GM19035 (cell line): ENCODE measurements around the gene ZBTB25.
A peak's percentile ranks its signal among the peaks of the same experiment; 100 is the strongest.

Experiments
- ATAC-seq: cut with Tn5 transposase; IDR thresholded peaks from one replicate; pipeline ENCODE4 v1.9.1; 2021; ENCODE audit not compliant: unreplicated experiment

Gene ZBTB25

DNA sequence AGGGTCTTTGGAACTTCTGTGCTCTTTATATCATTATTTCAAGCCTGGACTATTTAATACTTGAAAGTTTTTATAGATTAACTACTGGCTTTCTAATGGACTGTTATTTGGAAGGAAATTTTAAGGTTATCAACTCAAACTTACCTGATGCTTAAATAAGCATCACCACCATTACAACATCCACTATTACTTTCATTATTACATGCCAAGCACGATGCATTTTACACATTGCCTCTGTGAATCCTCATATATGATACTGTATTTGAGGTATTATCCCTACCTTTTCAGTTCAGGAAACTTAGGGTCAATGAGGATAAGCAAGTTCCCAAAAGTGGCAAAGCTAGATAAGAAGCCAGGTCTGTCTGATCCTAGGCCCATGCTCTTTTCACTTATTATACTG, 13.3 kb upstream of the ZBTB25 start:
- no peak for ATAC-seq

DNA sequence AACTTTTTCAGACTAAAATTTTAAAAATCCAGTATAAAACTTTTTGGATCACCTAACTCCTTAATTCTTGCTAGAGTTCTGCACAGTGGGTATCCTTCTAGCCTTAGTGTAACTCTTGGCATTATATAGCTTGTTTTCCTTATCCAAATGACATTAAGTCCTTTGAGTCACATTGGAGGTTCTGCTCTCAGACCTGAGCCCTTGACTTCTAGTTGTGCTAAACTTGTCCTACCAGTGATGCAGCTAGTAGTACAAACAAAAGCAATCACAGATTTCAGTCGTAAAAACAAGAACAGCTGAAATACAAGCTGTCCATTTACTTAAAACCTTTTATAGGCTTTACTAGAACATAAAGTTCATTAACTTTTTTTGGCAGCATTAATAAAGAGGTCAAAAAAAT, 11.4 kb upstream of the ZBTB25 start:
- ATAC-seq: no peak

DNA sequence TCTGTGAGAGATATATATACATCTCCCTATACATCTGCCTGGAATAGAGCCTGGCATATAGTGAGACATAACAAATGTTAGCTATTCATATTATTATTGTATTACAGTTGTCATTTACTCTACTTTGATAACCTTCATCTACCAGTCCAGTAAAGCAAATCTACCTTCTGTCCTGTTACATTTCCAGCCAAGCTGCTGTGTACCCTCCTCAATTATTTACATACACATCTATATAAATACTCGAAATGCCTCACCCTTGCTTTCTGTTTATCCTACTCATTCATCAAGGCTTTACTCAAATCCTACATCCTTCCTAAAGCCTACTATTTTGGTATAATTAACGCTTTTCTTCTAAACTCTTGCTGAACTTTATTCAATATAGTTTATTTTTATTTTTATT, 9.6 kb upstream of the ZBTB25 start:
- ATAC-seq: no peak

DNA sequence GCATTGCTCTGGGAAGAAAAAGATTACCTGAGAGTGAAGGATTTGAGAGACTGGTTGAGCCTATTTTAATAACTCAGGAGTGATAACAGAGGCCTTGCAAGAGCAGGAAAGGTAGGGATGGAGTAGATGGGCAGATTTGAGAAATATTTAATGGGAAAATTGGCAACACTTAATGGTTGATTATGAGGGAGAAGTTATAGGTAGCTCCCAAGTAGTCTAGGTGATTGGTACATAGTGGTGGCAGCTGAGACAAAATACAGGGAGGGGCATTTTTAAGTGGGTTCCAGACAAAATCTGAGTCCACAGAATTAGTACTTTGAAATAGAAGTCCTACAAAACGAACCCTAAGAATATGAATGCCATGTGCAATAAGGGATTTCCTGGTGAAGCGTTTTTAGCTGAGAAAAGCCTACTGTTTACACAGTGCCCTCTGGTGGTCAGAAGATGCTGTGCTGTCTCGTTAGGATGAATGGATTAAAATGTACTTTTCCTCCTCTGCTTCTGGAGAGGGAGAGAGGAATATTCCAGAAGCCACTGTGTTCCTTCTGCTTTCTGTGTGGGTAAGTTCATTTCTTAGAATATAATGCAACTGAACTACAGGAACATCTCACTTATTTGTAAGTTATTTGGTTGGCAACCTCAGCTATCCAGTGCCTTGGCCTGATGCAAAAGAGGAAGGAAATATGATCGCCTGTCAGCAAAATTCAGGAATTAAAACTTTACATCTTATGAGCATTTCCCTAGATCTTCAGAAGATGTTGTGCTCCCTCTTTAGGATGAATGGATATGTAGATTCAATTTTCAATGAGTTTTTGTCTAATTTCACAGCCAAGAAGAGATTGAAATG, 7.4 kb upstream of the ZBTB25 start:
- ATAC-seq: no peak

DNA sequence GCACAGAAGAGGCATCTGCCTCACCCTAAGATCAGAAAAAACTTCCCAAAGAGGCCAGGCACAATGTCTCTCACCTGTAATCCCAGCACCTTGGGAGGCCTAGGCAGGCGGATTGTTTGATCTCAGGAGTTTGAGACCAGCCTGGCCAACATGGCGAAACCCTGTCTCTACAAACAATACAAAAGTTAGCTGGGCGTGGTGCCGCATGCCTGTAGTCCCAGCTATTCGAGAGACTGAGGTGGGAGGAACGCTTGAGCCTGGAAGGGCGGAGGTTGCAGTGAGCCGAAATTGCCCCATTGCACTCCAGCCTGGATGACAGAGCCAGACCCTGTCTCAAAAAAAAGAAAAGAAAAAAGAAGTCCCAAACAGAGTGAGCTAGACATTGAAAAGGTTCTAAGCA, 5.4 kb upstream of the ZBTB25 start:
- ATAC-seq: no peak

DNA sequence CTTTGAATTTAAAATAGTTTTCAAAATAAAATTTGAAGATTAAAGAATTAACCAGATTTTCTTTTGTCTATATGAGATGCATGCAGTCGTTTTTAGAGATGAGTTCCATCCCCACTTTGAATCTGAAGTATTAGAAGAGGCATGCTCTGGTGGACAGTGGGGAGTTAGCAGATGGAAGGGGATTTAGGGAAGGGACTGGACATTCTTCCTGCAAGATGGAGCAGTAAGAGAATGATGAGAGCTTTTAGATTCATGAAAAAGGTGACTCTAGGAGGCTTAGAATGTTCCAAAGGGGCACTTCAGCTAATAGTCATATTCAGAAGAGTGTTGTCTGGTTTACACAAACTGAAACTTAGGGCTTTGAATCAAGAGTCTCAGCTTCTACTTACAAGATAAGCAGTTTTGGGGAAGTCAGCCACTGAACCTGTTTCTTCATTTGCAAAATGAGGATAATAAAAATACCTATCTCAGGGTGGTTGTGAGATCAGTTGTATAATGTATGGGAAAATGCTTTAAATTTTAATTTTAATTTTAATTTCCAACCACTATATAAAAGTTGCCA, 4.7 kb upstream of the ZBTB25 start:
- ATAC-seq: no peak

DNA sequence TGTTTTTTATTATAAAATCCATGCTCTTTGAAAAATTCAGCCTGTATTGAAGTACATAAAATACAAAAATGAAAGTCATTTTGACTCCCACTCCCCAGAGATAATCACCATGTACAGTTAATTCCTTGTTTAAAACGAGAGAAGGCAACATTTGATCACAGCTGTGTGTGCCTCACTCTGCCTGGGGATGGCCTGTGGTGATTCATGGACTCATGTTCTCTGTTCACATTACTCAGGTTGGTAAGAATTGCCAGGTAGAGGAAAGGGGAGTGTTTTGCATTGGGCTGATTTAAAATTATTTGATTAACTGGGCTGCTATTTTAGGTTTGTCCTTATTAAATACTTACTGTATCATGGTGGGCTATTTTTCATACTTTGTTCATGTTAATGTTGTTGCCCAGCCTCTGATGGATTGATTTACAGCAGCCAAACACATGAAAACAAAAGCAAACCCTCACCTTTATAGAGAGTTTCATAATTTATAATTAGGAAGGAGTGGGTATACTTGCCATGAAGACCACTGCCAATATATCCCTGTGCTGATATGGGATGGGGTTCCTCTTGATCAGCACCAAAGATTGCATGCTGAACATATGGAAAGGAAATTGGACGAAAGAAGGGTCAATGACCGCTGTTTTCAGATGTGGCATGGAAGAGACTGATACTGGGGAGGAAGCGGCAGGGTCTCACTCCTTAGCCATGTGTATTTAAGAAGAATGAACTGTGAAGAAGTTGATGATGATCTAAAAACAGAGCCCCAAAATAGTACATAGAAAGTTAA, 3.9 kb upstream of the ZBTB25 start:
- no peak for ATAC-seq

DNA sequence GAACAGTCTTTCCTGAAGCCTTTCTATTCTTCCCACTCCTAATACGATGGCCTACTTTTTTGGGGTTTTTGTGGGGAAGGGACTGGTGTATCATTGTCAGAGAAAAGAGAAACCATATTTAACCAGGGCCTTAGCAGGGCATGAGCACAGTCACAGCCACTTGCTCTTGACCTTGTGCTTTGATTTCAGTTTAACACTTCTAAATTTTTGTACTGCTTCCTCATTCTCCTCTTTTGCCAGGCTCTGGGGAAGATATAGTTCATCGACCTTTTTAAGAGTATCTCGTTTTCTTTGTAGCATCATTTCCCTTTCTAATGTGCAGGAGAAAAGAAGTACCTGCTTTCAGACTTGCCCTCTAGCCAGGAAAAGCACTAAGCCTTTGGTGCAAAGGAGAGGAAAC, 3.1 kb upstream of the ZBTB25 start:
- no peak for ATAC-seq

DNA sequence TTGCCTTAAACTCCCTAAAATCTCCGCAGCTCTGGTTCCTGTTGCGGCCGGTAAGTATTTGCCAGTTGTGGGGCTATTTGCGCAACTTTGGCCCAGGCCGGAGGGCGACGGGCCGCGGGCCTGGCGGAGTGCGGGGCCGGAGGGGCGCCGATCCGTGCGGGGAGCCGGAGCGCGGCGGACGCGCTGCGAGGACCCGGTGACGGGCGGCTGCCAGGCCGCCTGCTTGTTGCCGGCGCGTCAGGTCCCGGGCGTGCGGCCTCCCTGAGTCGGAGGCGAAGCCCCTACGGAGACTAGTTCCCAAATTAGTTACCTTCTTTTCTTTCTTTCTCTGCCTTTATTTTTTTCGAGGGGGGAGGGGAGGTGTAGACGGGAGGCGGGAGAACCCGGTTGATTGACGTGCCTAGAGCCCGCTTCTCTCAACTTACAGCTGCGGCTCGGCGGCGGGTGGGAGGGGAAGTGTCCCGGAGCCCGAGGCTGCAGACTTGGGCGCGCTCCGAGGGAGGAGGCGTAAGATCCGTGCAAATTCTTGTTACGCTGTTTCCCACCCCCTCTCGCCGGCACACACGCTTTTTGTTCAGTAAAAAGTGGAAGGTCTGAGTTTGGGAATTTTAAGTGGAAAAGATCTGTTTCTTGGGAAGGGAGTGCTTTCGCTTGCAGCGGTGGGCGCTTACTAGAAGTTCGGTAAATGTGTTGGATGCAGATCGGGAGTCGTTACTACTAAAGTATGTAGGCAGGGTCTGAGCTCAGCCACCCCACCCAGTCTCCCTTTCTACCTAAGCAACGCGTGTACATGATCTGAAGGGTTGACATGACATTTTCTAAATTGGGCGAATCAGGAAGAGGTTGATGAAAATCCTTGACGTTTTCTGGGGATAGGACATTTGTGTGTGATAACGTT, 1.5 kb upstream of the ZBTB25 start:
- peak; percentile 22 for ATAC-seq

DNA sequence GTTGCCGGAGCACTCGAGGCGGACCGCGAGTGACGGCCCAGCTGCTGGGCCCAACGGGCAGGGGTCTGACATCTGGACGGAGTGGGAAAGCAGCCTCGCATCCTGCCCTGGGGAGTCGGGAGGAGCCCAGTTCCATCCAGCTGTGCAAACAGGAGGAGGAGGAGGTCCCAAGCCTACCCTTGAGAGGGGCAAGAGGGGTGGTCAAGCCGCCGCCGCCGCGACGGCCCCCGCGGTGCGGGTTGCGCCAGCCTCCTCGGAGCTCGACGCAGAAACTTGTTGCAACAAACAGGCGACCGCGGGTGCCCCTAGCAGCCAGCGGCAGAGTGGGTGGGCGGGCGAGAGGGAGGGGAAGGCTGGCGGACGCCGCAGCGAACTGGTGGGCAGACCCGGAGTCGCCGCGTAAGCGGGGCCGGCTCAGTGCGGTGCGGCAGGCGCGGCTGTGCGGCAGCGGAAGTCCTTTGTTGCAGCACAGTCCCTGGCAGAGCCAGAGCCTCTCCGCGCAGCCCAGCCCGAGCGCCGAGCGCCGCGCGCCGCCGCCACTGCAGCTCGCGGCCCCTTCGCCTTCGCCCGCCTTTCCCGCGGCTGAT, 765 bp upstream of the ZBTB25 start, which contains the start of gene ZBTB1:
Gene ZBTB1 (plus strand): TSS at position 461 of the 587 bp plus-strand sequence. CDS start 16,735 bp downstream, outside the sequence.
- peak; percentile 26 for ATAC-seq

DNA sequence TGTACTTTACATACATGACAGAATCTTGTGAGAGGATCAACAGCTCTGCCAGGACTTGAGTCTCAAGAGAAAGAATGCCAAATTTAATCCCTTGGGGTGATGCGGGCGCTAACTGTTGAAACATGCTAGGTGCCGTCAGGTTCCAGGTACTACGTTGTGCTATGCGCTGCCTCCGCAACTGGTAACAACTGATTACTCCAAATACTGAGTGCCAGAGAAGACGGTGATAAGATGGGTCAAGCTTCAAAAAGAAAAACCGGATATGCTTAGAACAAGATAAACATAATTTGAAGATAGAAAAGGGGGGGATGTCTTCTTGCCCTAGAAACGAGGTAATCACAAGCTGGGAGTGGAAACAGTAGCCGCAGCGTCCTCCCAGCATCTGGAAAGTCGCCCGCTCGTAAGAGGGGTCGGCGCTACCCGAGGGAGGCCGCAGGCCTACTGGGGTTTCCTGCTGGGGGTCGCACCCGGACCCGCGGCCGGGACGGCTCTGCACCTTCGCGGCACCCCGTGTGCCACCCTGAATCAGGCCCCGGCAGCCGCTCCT, 678 bp downstream of the ZBTB25 start:
- peak; percentile 6 for ATAC-seq

DNA sequence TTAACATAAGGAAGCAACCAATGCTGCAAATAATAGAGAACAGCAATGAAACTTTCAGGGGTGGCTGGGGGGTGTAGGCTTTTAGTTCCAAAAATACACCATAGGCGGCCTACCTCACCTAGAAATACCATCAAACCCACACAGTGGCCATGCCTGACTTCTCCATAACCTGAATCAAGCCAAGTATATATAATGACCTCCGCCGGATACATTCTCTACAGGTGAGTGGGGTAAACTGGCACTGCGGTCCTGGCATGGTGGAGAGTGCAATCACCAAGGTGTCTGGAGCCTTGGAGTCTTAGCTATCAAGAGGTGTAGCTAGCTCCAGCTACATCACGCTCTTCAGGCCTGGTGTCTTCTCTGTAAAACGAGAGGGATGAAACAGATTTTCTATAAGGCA, 1.2 kb downstream of the ZBTB25 start:
- ATAC-seq: no peak

DNA sequence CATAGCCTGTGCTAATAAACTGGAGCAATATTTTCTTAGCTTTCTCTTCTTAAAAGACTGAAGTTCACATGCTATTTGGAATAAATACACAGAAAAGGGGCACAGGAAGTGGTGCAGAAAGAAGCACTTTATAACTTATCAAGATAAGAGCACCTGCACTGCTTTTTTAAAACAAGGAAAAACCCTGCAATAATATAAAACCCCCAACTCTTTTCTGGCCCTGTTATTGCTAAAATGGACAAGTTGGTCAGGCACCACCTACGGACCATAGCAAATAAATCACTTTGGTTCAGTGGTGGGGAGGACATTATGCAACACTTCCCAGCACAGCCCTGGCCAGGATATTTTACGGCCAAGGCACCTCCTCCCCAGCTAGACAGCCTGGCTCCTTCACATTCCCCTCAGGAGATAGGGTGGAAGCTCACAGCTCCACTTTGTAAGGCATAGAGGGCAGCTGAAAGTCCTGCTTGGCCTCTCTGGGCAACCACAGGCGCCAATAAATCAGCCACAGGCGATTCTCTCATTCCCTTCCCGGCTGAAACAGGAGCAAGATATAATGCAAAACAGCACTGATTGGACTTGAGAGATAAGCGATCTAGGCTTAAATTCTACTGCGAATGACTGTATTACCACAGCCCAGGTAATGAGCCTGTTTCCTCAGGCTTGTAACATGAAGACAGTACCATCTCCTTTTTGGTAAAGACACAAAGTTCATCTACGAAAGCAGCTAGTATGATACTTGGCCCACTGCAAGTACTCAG, 2.0 kb downstream of the ZBTB25 start:
- ATAC-seq: no peak

DNA sequence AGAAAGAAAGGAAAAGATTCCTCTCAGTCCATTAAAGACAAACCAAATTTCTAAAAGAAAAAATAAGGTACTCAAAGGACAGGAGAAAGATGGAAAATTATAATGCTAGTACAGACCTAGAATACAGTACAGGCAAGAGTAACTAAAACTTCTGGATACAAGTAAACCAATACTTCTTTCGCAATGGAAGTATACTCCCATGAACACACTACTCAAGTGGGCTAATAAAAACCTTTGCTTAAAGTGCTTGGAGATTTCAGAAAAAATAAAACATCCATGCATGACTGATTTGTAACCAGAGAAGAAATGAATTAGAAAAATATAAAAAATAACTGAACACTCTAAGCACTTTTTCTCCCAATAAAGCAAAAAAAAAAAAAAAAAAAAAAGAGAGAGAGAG, 3.5 kb downstream of the ZBTB25 start:
- no peak for ATAC-seq

DNA sequence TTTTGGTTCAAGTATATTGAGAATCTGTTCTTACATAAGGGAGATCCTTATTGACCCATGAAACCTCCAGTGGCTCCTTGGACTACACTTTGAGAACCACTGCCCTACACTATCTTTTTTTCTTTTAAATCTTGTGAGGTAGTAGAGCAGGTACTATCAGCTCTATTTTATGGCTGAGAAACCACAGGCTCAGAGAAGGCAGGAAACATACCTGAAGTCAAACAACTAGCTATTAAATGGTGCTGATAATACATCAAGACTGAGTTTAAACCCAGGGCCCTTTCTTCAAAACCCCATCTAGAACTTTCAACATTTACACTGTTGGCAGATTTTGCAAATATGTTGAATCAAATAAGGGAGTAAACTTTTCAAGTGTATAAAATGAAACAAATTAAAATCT, 6.9 kb downstream of the ZBTB25 start:
- ATAC-seq: no peak

DNA sequence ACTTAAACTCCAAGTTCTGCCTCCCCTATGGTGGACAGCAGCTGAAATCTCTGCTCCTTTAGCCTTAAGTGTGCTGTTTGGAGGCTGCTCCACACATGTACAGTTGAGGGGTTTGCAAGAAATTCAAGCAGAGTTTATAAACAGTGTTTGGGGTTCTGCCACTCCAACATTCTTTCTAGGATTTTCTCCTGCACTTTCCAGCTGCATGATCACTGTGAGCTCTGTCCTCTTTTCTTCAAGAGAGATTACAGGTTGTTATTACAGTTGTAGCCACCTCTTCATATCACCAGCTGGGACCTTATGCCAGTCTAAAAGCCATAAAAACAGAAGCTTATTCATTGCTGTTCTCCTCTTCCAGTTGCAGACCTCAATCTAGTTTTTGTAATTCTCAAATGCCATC, 8.4 kb downstream of the ZBTB25 start:
- ATAC-seq: no peak

DNA sequence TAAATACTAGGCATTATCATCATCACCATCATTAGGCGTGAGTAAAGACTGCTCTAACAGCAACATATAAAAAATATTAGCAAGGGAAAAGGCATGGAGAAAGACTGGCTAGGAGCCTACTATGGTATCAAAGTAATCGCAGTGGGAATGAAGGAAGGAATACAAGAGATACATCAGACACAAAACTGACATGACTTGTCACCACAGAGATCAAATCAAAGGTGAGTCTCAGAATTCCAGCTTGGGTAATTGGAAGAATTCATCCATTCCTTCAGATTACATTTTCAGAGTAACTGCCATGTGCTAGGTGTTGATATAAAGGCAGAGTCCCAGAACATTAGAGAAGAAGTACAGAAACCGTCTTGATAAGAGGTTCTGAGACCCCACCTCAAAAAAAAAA, 10.2 kb downstream of the ZBTB25 start:
- no peak for ATAC-seq

DNA sequence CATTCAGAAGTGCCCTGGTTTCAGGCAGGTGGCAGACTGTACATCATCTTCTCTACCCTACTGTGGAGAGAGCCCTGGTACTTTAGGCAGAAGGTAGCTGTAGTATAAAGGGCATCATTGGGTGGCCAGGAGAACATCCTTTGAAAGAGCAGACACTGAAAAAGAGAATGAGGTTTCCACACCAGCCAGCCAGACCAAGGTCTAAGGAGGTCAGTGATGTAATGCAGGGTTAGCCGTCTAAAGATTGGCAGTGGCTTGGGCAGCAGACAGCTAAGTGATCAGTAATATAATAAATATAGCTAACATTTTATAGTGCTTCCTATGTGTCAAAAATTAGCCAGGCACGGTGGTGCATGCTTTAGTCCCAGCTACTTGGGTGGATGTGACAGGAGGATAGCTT, 12.0 kb downstream of the ZBTB25 start:
- ATAC-seq: no peak

DNA sequence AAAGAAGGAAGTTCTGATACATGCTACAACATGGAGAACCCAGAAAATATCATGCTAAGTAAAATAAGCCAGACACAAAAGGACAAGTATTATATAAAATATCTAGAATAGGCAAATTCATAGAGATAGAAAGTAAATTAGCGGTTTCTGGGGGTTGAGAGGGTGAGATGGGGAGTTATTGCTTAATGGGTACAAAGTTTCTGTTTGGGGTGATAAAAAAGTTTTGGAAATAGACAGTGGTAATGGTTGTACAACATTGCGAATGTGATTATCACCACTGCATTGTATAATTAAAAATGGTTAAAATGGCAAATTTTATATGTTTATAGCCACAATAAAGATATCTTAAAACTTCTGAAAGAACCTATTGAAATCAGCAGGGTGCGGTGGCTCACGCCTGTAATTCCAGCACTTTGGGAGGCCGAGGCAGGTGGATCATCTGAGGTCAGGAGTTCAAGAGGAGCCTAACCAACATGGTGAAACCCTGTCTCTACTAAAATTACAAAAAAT, 15.0 kb downstream of the ZBTB25 start:
- ATAC-seq: no peak
